PC-3 (cell line): ENCODE results near the gene CDS1.

ENCODE experiments used
- CTCF ChIP-seq: fragments of 300-600 bp; sonication (generic); conservative IDR thresholded peaks from 2 replicates; pipeline ENCODE4 v1.5.1; 2017; ENCODE audit warnings: antibody characterized with exemption, low read depth, mild to moderate bottlenecking, low read length
- EZH2 ChIP-seq: fragments of 300-600 bp; sonication (generic); IDR thresholded peaks from one replicate; pipeline ENCODE4 v1.6.1; 2017; ENCODE audit warnings: antibody characterized with exemption, mild to moderate bottlenecking, low read length; ENCODE audit not compliant: unreplicated experiment
- EZH2phosphoT487 ChIP-seq: fragments of 300-600 bp; sonication (generic); IDR thresholded peaks from 2 replicates; pipeline ENCODE4 v1.6.1; 2018; ENCODE audit warnings: mild to moderate bottlenecking, antibody characterized with exemption, low read length, borderline replicate concordance

GRCh38 chr4:84680956-84681355, 98.0 kb downstream of the CDS1 start:
- no peak for TF ChIP-seq EZH2
- TF ChIP-seq CTCF: no peak
- no peak for TF ChIP-seq EZH2phosphoT487
